GM23338 (cell line): Measurements from ENCODE around the gene EPHB3.

ENCODE experiments used
- CREB1 ChIP-seq: fragments of 250-450 bp; sonication (Bioruptor Pico); IDR thresholded peaks from 2 replicates; pipeline ENCODE4 v1.5.0; 2020; ENCODE audit warnings: low read depth, mild to moderate bottlenecking, moderate library complexity
- EZH2 ChIP-seq: fragments of 200-600 bp; sonication (generic); IDR thresholded peaks from one replicate; pipeline ENCODE4 v1.8.0; 2017; ENCODE audit warnings: antibody characterized with exemption, mild to moderate bottlenecking, low read depth; ENCODE audit not compliant: unreplicated experiment
- EZH2phosphoT487 ChIP-seq: fragments of 200-600 bp; sonication (generic); IDR thresholded peaks from one replicate; pipeline ENCODE4 v1.8.1; 2018; ENCODE audit warnings: antibody characterized with exemption; ENCODE audit not compliant: unreplicated experiment
- JUNB ChIP-seq: IDR thresholded peaks from one replicate; pipeline ENCODE4 v1.6.1; 2016; ENCODE audit warnings: antibody characterized with exemption; ENCODE audit not compliant: unreplicated experiment
- NANOG ChIP-seq: IDR thresholded peaks from 2 replicates; pipeline ENCODE4 v1.6.1; 2016; ENCODE audit warnings: antibody characterized with exemption, borderline replicate concordance
- POLR2AphosphoS5 ChIP-seq: IDR thresholded peaks from 2 replicates; pipeline ENCODE4 v1.6.1; 2016; ENCODE audit warnings: antibody characterized with exemption, low read depth
- REST ChIP-seq: IDR thresholded peaks from one replicate; pipeline ENCODE4 v1.6.1; 2018; ENCODE audit warnings: antibody characterized with exemption; ENCODE audit not compliant: unreplicated experiment
- STAT1 ChIP-seq: IDR thresholded peaks from one replicate; pipeline ENCODE4 v1.6.1; 2016; ENCODE audit warnings: antibody characterized with exemption; ENCODE audit not compliant: unreplicated experiment
- ZNF462 ChIP-seq: fragments of 250-450 bp; sonication (Bioruptor Pico); IDR thresholded peaks from 2 replicates; pipeline ENCODE4 v1.5.0; 2020; ENCODE audit warnings: mild to moderate bottlenecking, moderate library complexity
- TF ChIP-seq, protein P1 (sequence below), 2 experiments: fragments of 200-600 bp in 1 of 2; sonication (generic) in 1 of 2; conservative IDR thresholded peaks; 2 replicates each; pipeline versions ENCODE4 v1.5.1 to v1.6.1; 2016 to 2017; ENCODE audit warnings: antibody characterized with exemption in 2 of 2, low read depth in 2 of 2, mild to moderate bottlenecking in 2 of 2, moderate library complexity in 1 of 2

GRCh38 chr3:184552296-184552695 lies 9.3 kb upstream of the EPHB3 start:
- no peak for TF ChIP-seq EZH2
- no peak for TF ChIP-seq POLR2AphosphoS5
- TF ChIP-seq, protein P1, sequence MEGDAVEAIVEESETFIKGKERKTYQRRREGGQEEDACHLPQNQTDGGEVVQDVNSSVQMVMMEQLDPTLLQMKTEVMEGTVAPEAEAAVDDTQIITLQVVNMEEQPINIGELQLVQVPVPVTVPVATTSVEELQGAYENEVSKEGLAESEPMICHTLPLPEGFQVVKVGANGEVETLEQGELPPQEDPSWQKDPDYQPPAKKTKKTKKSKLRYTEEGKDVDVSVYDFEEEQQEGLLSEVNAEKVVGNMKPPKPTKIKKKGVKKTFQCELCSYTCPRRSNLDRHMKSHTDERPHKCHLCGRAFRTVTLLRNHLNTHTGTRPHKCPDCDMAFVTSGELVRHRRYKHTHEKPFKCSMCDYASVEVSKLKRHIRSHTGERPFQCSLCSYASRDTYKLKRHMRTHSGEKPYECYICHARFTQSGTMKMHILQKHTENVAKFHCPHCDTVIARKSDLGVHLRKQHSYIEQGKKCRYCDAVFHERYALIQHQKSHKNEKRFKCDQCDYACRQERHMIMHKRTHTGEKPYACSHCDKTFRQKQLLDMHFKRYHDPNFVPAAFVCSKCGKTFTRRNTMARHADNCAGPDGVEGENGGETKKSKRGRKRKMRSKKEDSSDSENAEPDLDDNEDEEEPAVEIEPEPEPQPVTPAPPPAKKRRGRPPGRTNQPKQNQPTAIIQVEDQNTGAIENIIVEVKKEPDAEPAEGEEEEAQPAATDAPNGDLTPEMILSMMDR (conservative IDR thresholded peaks at IDR 0.05; ENCODE audit: low read depth in 2 of 2) = no peak
- no peak for TF ChIP-seq NANOG
- no peak for TF ChIP-seq EZH2phosphoT487
- TF ChIP-seq JUNB = no peak
- no peak for TF ChIP-seq REST
- TF ChIP-seq CREB1 (CRISPR knock-in tag) = no peak
- no peak for TF ChIP-seq ZNF462 (CRISPR knock-in tag)
- TF ChIP-seq STAT1 = no peak
